Chondrocyte (in vitro differentiated cells): ENCODE results near the gene EXOC2. TPM values are rescaled to one million over a fixed set of nuclear protein-coding genes. Genes with fewer than 3 reads are reported as not detected.

Source experiments
- DNase-seq: peaks from one replicate; pipeline ENCODE4 v3.0.0; 2021; ENCODE audit warnings: mixed read lengths, low spot score
- H3K27ac Mint-ChIP-seq: one replicate; pipeline ENCODE4 v1.8.0; 2021; ENCODE audit warnings: mild to moderate bottlenecking, moderate library complexity, mixed read lengths; ENCODE audit not compliant: unreplicated experiment
- H3K27me3 Mint-ChIP-seq: 2 replicates; pipeline ENCODE4 v1.8.0; 2021; ENCODE audit warnings: low read depth, mixed read lengths
- H3K36me3 Mint-ChIP-seq: 2 replicates; pipeline ENCODE4 v1.8.0; 2021; ENCODE audit warnings: low read depth, mixed read lengths
- H3K4me1 Mint-ChIP-seq: 2 replicates; pipeline ENCODE4 v1.8.0; 2021; ENCODE audit warnings: low read depth, mild to moderate bottlenecking, mixed read lengths
- H3K4me3 Mint-ChIP-seq: one replicate; pipeline ENCODE4 v1.8.0; 2021; ENCODE audit warnings: mild to moderate bottlenecking, moderate library complexity, mixed read lengths; ENCODE audit not compliant: unreplicated experiment
- H3K9me3 Mint-ChIP-seq: 2 replicates; pipeline ENCODE4 v1.8.0; 2021; ENCODE audit warnings: low read depth, mixed read lengths
- CTCF ChIP-seq: fragments of 200-600 bp; sonication (generic); IDR thresholded peaks from 2 replicates; pipeline ENCODE4 v1.5.0; 2021; ENCODE audit warnings: antibody characterized with exemption, mild to moderate bottlenecking, moderate library complexity
- total RNA-seq: library from RNA; stranded (reverse); gene quantifications from 3 replicates; pipeline ENCODE4 v1.2.1, GENCODE V29; 2021

EXOC2 gene
- total RNA-seq, 1 donor from 2014 or later, result 27.5 TPM

GRCh38 chr6:506920-507622 is 185.9 kb downstream of the EXOC2 start:
- no peak for TF ChIP-seq CTCF
- Mint-ChIP-seq H3K27ac (no peak overlapping the region), H3K36me3 (peaks cover 14% of the 10 kb centered on the region), H3K9me3 (no peaks in the 10 kb centered on the region), H3K4me1 (no peaks in the 10 kb centered on the region), H3K27me3 (no peaks in the 10 kb centered on the region), H3K4me3 (no peak overlapping the region)
- no peak for DNase-seq

GRCh38 chr6:506508-506907 is 186.4 kb downstream of the EXOC2 start:
- Mint-ChIP-seq H3K27ac (no peak overlapping the region), H3K4me1 (no peaks in the 10 kb centered on the region), H3K36me3 (peaks cover 12% of the 10 kb centered on the region), H3K4me3 (no peak overlapping the region), H3K27me3 (no peaks in the 10 kb centered on the region), H3K9me3 (no peaks in the 10 kb centered on the region)
- TF ChIP-seq CTCF, result no peak
- no peak for DNase-seq

GRCh38 chr6:505374-505773 is 187.6 kb downstream of the EXOC2 start:
- H3K9me3 Mint-ChIP-seq, result no peaks in the 10 kb centered on the region
- no peaks in the 10 kb centered on the region for H3K27me3 Mint-ChIP-seq
- H3K4me1 Mint-ChIP-seq, result no peaks in the 10 kb centered on the region
- no peak for DNase-seq
- no peak for TF ChIP-seq CTCF
- H3K36me3 Mint-ChIP-seq, result peaks cover 12% of the 10 kb centered on the region
- H3K27ac Mint-ChIP-seq, result no peak overlapping the region
- H3K4me3 Mint-ChIP-seq, result no peak overlapping the region

- no peak for DNase-seq
- TF ChIP-seq CTCF, result no peak
- Mint-ChIP-seq H3K27ac (no peak overlapping the region), H3K9me3 (no peaks in the 10 kb centered on the region), H3K4me3 (no peak overlapping the region), H3K4me1 (no peaks in the 10 kb centered on the region), H3K36me3 (peaks cover 12% of the 10 kb centered on the region), H3K27me3 (no peaks in the 10 kb centered on the region)
These were observed 188.4 kb downstream of the EXOC2 start for GRCh38 chr6:504446-504980.

GRCh38 chr6:503610-504362 is 189.2 kb downstream of the EXOC2 start:
- TF ChIP-seq CTCF, result no peak
- Mint-ChIP-seq H3K27ac (no peak overlapping the region), H3K36me3 (peaks cover 12% of the 10 kb centered on the region), H3K4me1 (no peaks in the 10 kb centered on the region), H3K4me3 (no peak overlapping the region), H3K27me3 (no peaks in the 10 kb centered on the region), H3K9me3 (no peaks in the 10 kb centered on the region)
- DNase-seq, result no peak
